Astrocyte (in vitro differentiated cells and primary cell): ENCODE data around the gene C3orf20.

Experiments used
- CTCF ChIP-seq: IDR thresholded peaks from 2 replicates; pipeline ENCODE4 v1.5.1; 2011; ENCODE audit warnings: low read depth, mild to moderate bottlenecking, inconsistent platforms, low read length, moderate library complexity; ENCODE audit not compliant: insufficient read depth
- EZH2 ChIP-seq: IDR thresholded peaks from 2 replicates; pipeline ENCODE4 v1.6.1; 2012; ENCODE audit warnings: mild to moderate bottlenecking, low read length, inconsistent platforms; ENCODE audit not compliant: insufficient read depth

- TF ChIP-seq CTCF (no peak), EZH2 (no peak)
Measured at GRCh38 chr3:14761866-14762265, 86.9 kb downstream of the C3orf20 start.
